HepG2 (cell line): ENCODE measurements around the gene ASAP2. TPM values are rescaled to one million over a fixed set of nuclear protein-coding genes. Genes with fewer than 3 reads are reported as not detected.

Experiments used
- AHDC1 ChIP-seq: sonication (generic); formaldehyde crosslinking; IDR thresholded peaks from 2 replicates; pipeline ENCODE4 v1.5.1; 2020; ENCODE audit warnings: mild to moderate bottlenecking, missing genetic modification reagents, borderline replicate concordance
- DMAP1 ChIP-seq: IDR thresholded peaks from 2 replicates; pipeline ENCODE4 v1.6.1; 2016
- FOXK2 ChIP-seq: fragments of 450-650 bp; IDR thresholded peaks from 2 replicates; pipeline ENCODE4 v1.6.1; 2016
- HMG20B ChIP-seq: conservative IDR thresholded peaks from 2 replicates; pipeline ENCODE4 v1.6.1; 2016; ENCODE audit warnings: missing genetic modification reagents, missing compliant biosample characterization
- KAT7 ChIP-seq: IDR thresholded peaks from 2 replicates; pipeline ENCODE4 v1.6.1; 2018; ENCODE audit warnings: borderline replicate concordance, missing compliant biosample characterization
- NFKBIZ ChIP-seq: IDR thresholded peaks from 2 replicates; pipeline ENCODE4 v1.6.1; 2018; ENCODE audit warnings: missing genetic modification reagents, missing compliant biosample characterization
- REL ChIP-seq: sonication (generic); formaldehyde crosslinking; conservative IDR thresholded peaks from 2 replicates; pipeline ENCODE4 v1.8.0; 2022; ENCODE audit warnings: mild to moderate bottlenecking, missing genetic modification reagents, moderate library complexity
- SMC3 ChIP-seq: IDR thresholded peaks from 2 replicates; pipeline ENCODE4 v1.6.1; 2011; ENCODE audit warnings: low read length, improper control_type of control experiment
- TAF1 ChIP-seq: sonication (generic); formaldehyde crosslinking; IDR thresholded peaks from 2 replicates; pipeline ENCODE4 v1.4.0; 2020; ENCODE audit warnings: missing genetic modification reagents
- UBTF ChIP-seq: sonication (generic); formaldehyde crosslinking; IDR thresholded peaks from 2 replicates; pipeline ENCODE4 v1.4.0; 2020; ENCODE audit warnings: mild to moderate bottlenecking, missing genetic modification reagents
- ZNF160 ChIP-seq: sonication (generic); formaldehyde crosslinking; IDR thresholded peaks from 2 replicates; pipeline ENCODE4 v1.8.0; 2022; ENCODE audit warnings: mild to moderate bottlenecking, inconsistent platforms, missing genetic modification reagents
- ZNF180 ChIP-seq: sonication (generic); formaldehyde crosslinking; IDR thresholded peaks from 2 replicates; pipeline ENCODE4 v1.4.0; 2020; ENCODE audit warnings: low read depth, missing genetic modification reagents, borderline replicate concordance
- ZNF260 ChIP-seq: sonication (generic); formaldehyde crosslinking; IDR thresholded peaks from 2 replicates; pipeline ENCODE4 v1.4.0; 2020; ENCODE audit warnings: missing genetic modification reagents, low read depth, mild to moderate bottlenecking, borderline replicate concordance
- ZNF282 ChIP-seq: fragments of 450-650 bp; IDR thresholded peaks from 2 replicates; pipeline ENCODE4 v1.6.1; 2018; ENCODE audit not compliant: partially characterized antibody
- ZNF740 ChIP-seq: sonication (generic); formaldehyde crosslinking; IDR thresholded peaks from 2 replicates; pipeline ENCODE4 v1.4.0; 2020; ENCODE audit warnings: missing genetic modification reagents
- ZNF781 ChIP-seq: sonication (generic); formaldehyde crosslinking; IDR thresholded peaks from 2 replicates; pipeline ENCODE4 v1.5.1; 2020; ENCODE audit warnings: borderline replicate concordance, mild to moderate bottlenecking, missing genetic modification reagents; ENCODE audit errors: not compliant biosample characterization
- polyA plus RNA-seq, 8 experiments: library from polyadenylated mRNA; depleted of rRNA in 3 of 8; stranded (reverse) in 7 of 8; unstranded in 1 of 8; fragments of >200 nt; fragmentation: Illumina TruSeq in 4 of 8; extraction: Trizol in 4 of 8; gene quantifications; 2 replicates each; pipeline versions ENCODE4 v1.2.1 to v1.2.3, GENCODE V29; 2011 to 2016; ENCODE audit warnings: low read depth in 4 of 8, missing spikeins in 1 of 8, mixed read lengths in 1 of 8; ENCODE audit not compliant: insufficient read depth in 1 of 8
- total RNA-seq, 5 experiments: library from RNA; depleted of rRNA; stranded (reverse); fragments of >200 nt; fragmentation: Illumina TruSeq; extraction: Trizol; gene quantifications; 2 replicates each; pipeline ENCODE4 v1.2.3, GENCODE V29; 2016; ENCODE audit warnings: low read depth in 1 of 5
- TF ChIP-seq, protein P1 (sequence below), 2 experiments: IDR thresholded peaks; 2 replicates each; pipeline ENCODE4 v1.6.1; 2011 to 2012; ENCODE audit warnings: low read length in 2 of 2, borderline replicate concordance in 1 of 2, low read depth in 1 of 2, mild to moderate bottlenecking in 1 of 2, moderate library complexity in 1 of 2

ASAP2 gene
- total and polyA plus RNA-seq, 2 of the 13 experiments (the other 11 are each of a cell fraction or from before 2014, with no cell fraction given), result 7.3 to 22.3 TPM

DNA sequence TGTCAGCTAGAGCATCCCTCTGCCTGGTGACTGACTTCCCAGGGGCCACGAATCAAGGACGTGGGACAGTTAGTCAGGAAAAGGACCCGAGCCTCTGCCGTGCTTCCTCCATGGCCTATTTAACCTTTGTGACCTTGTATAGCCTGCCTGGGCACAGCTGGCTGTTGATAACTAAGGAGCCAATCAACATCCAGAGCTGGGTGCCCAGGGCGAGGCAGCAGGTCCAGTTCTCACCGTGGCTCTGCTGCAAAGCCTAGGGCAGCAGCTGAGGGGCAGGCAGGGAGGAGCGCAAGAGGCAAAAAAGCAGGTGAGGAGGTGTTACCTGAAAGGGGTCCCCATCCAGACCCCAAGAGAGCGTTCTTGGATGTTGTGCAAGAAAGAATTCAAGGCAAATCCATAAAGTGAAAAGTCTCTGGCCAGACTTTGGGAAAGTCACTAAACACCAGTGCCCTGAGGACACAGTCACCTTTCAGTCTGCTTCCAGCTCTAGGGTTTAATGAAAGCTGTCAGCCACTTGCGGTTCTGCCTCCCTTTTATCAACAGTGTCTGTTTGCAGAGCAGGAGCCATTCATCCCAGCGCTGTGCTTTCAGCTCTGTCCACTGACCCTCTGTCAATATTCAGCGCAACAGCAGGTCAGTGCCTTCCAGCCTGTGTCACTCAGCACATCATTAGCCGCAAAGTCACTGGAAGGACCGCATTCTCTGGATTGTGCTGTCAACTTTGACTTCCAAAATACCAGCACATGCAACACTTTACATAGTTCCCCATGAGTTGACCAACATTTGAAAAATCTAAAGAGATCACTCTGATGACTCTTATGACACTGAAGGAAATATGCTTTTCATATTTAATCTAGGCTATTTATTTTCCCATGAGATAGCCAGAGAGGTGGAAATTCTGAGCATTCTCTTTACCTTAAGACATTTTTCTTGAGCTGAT lies 38.6 kb upstream of the ASAP2 start (continued):
- TF ChIP-seq, protein P1, sequence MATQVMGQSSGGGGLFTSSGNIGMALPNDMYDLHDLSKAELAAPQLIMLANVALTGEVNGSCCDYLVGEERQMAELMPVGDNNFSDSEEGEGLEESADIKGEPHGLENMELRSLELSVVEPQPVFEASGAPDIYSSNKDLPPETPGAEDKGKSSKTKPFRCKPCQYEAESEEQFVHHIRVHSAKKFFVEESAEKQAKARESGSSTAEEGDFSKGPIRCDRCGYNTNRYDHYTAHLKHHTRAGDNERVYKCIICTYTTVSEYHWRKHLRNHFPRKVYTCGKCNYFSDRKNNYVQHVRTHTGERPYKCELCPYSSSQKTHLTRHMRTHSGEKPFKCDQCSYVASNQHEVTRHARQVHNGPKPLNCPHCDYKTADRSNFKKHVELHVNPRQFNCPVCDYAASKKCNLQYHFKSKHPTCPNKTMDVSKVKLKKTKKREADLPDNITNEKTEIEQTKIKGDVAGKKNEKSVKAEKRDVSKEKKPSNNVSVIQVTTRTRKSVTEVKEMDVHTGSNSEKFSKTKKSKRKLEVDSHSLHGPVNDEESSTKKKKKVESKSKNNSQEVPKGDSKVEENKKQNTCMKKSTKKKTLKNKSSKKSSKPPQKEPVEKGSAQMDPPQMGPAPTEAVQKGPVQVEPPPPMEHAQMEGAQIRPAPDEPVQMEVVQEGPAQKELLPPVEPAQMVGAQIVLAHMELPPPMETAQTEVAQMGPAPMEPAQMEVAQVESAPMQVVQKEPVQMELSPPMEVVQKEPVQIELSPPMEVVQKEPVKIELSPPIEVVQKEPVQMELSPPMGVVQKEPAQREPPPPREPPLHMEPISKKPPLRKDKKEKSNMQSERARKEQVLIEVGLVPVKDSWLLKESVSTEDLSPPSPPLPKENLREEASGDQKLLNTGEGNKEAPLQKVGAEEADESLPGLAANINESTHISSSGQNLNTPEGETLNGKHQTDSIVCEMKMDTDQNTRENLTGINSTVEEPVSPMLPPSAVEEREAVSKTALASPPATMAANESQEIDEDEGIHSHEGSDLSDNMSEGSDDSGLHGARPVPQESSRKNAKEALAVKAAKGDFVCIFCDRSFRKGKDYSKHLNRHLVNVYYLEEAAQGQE (IDR thresholded peaks at IDR 0.05; ENCODE audit: borderline replicate concordance in 1 of 2, low read depth in 1 of 2, low read length in 2 of 2), result peak in 1 of 2 experiments; percentile 66; a peak in 2 of 4 replicates
- TF ChIP-seq ZNF781 (CRISPR knock-in tag), result no peak
- TF ChIP-seq UBTF (CRISPR knock-in tag), result peak; percentile 60
- no peak for TF ChIP-seq DMAP1 (CRISPR knock-in tag)
- TF ChIP-seq REL, result no peak
- TF ChIP-seq SMC3, result peak; percentile 56; the same call in 1 of the 2 replicates
- no peak for TF ChIP-seq ZNF282
- TF ChIP-seq NFKBIZ (CRISPR knock-in tag), result peak; percentile 79
- peak; percentile 79 for TF ChIP-seq HMG20B (CRISPR knock-in tag)
- TF ChIP-seq ZNF180, result no peak
- no peak for TF ChIP-seq TAF1 (CRISPR knock-in tag)
- TF ChIP-seq ZNF740, result no peak
- TF ChIP-seq KAT7, result peak; percentile 73; the same call in 1 of the 2 replicates
- TF ChIP-seq FOXK2, result no peak; the same call in 1 of the 2 replicates
- peak; percentile 91 for TF ChIP-seq AHDC1 (CRISPR knock-in tag)
- TF ChIP-seq ZNF160 (CRISPR knock-in tag), result peak; percentile 66; the same call in 1 of the 2 replicates
- TF ChIP-seq ZNF260 (CRISPR knock-in tag), result no peak
